A673 (cell line): ENCODE data around the gene MINAR1. TPM values are rescaled to one million over a fixed set of nuclear protein-coding genes. Genes with fewer than 3 reads are reported as not detected.

ENCODE experiments used
- BruUV-seq: library from RNA; stranded (reverse); fragments of 400-500 nt; replicated peaks from 2 replicates; lab custom pipeline; 2021; lab: Mats Ljungman, UMichigan
- CTCF ChIA-PET: fragments of 300-600 bp; sonication (Branson Sonifier 250); formaldehyde crosslinking; loops from one replicate; lab custom pipeline; 2022; ENCODE audit warnings: antibody characterized with exemption; lab: Charles Lee
- POLR2A ChIA-PET: fragments of 300-600 bp; sonication (Branson Sonifier 250); formaldehyde crosslinking; loops from one replicate; lab custom pipeline; 2022; ENCODE audit warnings: antibody characterized with exemption; ENCODE audit not compliant: low non-redundant PET; lab: Charles Lee
- DNase-seq: peaks from one replicate; pipeline ENCODE4 v3.0.0-alpha.2; 2015; ENCODE audit warnings: low spot score
- H3K27ac ChIP-seq: fragments of 200-600 bp; sonication (generic); 2 replicates; pipeline ENCODE4 v1.5.1; 2016; ENCODE audit warnings: mixed run types, low read depth, mild to moderate bottlenecking, mixed read lengths, antibody characterized with exemption, low read length; ENCODE audit not compliant: poor library complexity, severe bottlenecking
- H3K27me3 ChIP-seq: fragments of 200-600 bp; sonication (generic); replicated peaks from 2 replicates; pipeline ENCODE4 v1.6.1; 2017; ENCODE audit warnings: mixed run types, low read depth, mild to moderate bottlenecking, mixed read lengths, antibody characterized with exemption, low read length; ENCODE audit not compliant: insufficient read depth, poor library complexity
- H3K36me3 ChIP-seq: fragments of 200-600 bp; sonication (generic); 2 replicates; pipeline ENCODE4 v1.6.1; 2016; ENCODE audit warnings: mixed run types, mild to moderate bottlenecking, mixed read lengths, antibody characterized with exemption, low read length; ENCODE audit not compliant: insufficient read depth, poor library complexity, severe bottlenecking
- H3K4me1 ChIP-seq: fragments of 200-600 bp; sonication (generic); 2 replicates; pipeline ENCODE4 v1.6.1; 2017; ENCODE audit warnings: mixed run types, mild to moderate bottlenecking, mixed read lengths, antibody characterized with exemption, low read length; ENCODE audit not compliant: insufficient read depth, poor library complexity, severe bottlenecking
- H3K4me3 ChIP-seq: fragments of 200-600 bp; sonication (generic); 2 replicates; pipeline ENCODE4 v1.5.1; 2016; ENCODE audit warnings: low read depth, mixed run types, mild to moderate bottlenecking, mixed read lengths, low read length; ENCODE audit not compliant: poor library complexity, severe bottlenecking
- H3K9me3 ChIP-seq: fragments of 200-600 bp; sonication (generic); 2 replicates; pipeline ENCODE4 v1.6.1; 2016; ENCODE audit warnings: mixed run types, low read depth, mild to moderate bottlenecking, mixed read lengths, antibody characterized with exemption, low read length; ENCODE audit not compliant: poor library complexity, severe bottlenecking
- CTCF ChIP-seq: fragments of 300-800, 200-600 bp; sonication (generic); conservative IDR thresholded peaks from 2 replicates; pipeline ENCODE4 v1.5.1; 2017; ENCODE audit warnings: low read depth, mild to moderate bottlenecking, antibody characterized with exemption, low read length, moderate library complexity, mixed read lengths
- EZH2 ChIP-seq: fragments of 200-600 bp; sonication (generic); IDR thresholded peaks from 2 replicates; pipeline ENCODE4 v1.6.1; 2017; ENCODE audit warnings: borderline replicate concordance, low read depth, mild to moderate bottlenecking, mixed read lengths, antibody characterized with exemption, low read length; ENCODE audit not compliant: poor library complexity, severe bottlenecking
- intact Hi-C: fragments of 100-400 bp; cut with micrococcal nuclease; formaldehyde crosslinking; loops from one replicate; pipeline ENCODE4 v1.10.0; 2022; ENCODE audit not compliant: unreplicated experiment
- total RNA-seq: library from RNA; stranded (reverse); gene quantifications from 2 replicates; pipeline ENCODE4 v1.2.3, GENCODE V29; 2021

The MINAR1 gene
- total RNA-seq, 1 experiment from 2014 or later = 1.6 TPM

- BruUV-seq = no TSS peak
- TF ChIP-seq CTCF (no peak), EZH2 (no peak)
Measured at GRCh38 chr15:79463781-79464270, 31.7 kb downstream of the MINAR1 start.

GRCh38 chr15:79466488-79466887 lies 34.4 kb downstream of the MINAR1 start:
- TF ChIP-seq EZH2 (no peak), CTCF (no peak)
- BruUV-seq = no TSS peak
- no peaks in the 10 kb centered on the region for H3K36me3 ChIP-seq
- ChIA-PET POLR2A (no interaction called here), CTCF (no interaction called here)
- H3K9me3 ChIP-seq = no peaks in the 10 kb centered on the region
- no peak overlapping the region for H3K27ac ChIP-seq
- H3K4me1 ChIP-seq = no peaks in the 10 kb centered on the region
- H3K4me3 ChIP-seq = no peak overlapping the region
- no peak for DNase-seq
- intact Hi-C loops = no loop called here
- H3K27me3 ChIP-seq = no peaks in the 10 kb centered on the region

More at GRCh38 chr15:79463781-79464270, 31.7 kb downstream of the MINAR1 start:
- no peaks in the 10 kb centered on the region for H3K36me3 ChIP-seq
- H3K4me3 ChIP-seq = no peak overlapping the region
- ChIA-PET CTCF (no interaction called here), POLR2A (no interaction called here)
- intact Hi-C loops = no loop called here
- H3K27me3 ChIP-seq = no peaks in the 10 kb centered on the region
- no peaks in the 10 kb centered on the region for H3K9me3 ChIP-seq
- no peaks in the 10 kb centered on the region for H3K4me1 ChIP-seq
- DNase-seq = no peak
- H3K27ac ChIP-seq = no peak overlapping the region

GRCh38 chr15:79467865-79468586 lies 35.9 kb downstream of the MINAR1 start:
- no TSS peak for BruUV-seq
- TF ChIP-seq CTCF (no peak), EZH2 (no peak)
- intact Hi-C loops = no loop called here
- Histone ChIP-seq H3K9me3 (no peaks in the 10 kb centered on the region), H3K36me3 (no peaks in the 10 kb centered on the region), H3K27ac (no peak overlapping the region), H3K4me1 (no peaks in the 10 kb centered on the region), H3K4me3 (no peak overlapping the region), H3K27me3 (no peaks in the 10 kb centered on the region)
- no peak for DNase-seq
- CTCF ChIA-PET = no interaction called here
- POLR2A ChIA-PET = no interaction called here
